GM18499 (cell line): ENCODE data around the gene EML2.

Experiments
- ATAC-seq: cut with Tn5 transposase; IDR thresholded peaks from one replicate; pipeline ENCODE4 v1.9.1; 2021; ENCODE audit warnings: moderate number of reproducible peaks; ENCODE audit not compliant: insufficient read depth, unreplicated experiment

EML2 gene

DNA sequence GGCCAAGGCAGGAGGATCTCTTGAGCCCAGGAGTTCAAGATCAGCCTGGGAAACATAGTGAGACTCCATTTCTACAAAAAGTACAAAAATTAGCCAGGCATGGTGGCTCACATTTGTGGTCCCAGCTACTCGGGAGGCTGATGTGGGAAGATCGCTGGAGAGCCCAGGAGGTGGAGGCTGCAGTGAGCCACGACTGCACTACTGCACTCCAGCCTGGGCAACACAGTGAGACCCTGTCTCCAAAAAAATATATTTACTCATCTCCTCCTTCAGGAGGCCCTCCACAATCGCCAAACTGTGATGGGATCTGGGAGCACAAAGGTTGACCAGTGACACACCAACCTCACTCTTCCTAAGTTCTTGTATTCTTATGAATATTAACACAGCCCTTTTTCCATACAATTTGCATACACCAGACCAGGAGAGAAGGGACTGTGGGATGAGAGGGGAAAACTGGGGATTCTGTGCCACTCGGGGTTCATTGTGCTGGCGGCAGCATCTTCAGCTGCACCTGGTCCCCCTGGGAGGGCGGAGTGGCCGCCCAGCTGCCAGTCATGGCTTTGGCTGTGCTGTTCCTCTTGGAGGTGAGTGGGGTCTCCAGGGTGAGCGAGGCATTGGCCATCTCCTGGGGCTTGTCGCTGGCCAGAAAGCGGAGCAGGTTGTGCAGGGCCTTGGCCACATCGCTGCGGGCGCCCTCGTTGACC lies 48.7 kb downstream of the EML2 start:
- ATAC-seq, result no peak

GRCh38 chr19:45589768-45590167 lies 49.4 kb downstream of the EML2 start:
- ATAC-seq, result no peak

DNA sequence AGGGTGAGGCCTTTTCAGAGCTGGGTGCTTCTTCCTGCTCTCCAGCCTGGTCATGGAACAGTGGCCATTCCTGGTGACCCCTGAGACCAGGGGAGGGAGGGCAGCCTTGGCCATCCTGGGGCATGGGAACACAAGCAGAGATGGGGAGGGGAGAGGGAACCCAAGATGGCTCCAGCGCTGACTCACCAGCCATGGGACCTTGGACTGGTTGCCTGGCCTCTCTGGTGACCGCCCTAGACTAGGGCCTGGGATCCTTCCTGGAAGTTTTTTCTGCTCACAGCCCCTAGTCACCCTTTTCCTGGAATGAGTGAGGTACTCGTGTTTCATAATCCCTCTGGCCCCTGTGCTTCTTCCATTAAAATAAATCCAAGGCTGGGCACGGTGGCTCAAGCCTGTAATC lies 51.3 kb downstream of the EML2 start:
- ATAC-seq, result no peak

GRCh38 chr19:45585158-45585577 lies 54.0 kb downstream of the EML2 start:
- ATAC-seq, result no peak

- peak; percentile 70 for ATAC-seq
Measured at GRCh38 chr19:45584332-45585157, 54.7 kb downstream of the EML2 start, which contains the start of gene OPA3. TSS of gene OPA3 (minus strand) at chr19:45584802. CDS start at chr19:45584764, 38 bp downstream.

DNA sequence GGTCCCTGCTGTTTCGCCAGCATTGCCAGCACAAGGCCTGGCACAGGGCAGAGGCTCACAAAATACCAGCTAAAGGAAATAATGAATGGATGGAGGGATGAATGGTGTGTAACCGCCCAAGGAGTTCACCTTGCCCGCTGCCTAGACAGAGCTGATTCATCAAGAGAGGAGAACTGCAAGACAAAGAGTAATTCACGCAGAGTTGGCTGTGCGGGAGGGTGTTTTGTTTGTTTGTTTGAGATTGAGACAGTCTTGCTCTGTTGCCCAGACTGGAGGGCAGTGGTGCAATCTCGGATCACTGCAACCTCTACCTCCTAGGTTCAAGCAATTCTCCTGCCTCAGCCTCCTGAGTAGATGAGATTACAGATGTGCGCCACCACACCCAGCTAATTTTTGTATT lies 57.6 kb downstream of the EML2 start:
- ATAC-seq, result no peak

- no peak for ATAC-seq
Measured at GRCh38 chr19:45578861-45579260, 60.3 kb downstream of the EML2 start.

DNA sequence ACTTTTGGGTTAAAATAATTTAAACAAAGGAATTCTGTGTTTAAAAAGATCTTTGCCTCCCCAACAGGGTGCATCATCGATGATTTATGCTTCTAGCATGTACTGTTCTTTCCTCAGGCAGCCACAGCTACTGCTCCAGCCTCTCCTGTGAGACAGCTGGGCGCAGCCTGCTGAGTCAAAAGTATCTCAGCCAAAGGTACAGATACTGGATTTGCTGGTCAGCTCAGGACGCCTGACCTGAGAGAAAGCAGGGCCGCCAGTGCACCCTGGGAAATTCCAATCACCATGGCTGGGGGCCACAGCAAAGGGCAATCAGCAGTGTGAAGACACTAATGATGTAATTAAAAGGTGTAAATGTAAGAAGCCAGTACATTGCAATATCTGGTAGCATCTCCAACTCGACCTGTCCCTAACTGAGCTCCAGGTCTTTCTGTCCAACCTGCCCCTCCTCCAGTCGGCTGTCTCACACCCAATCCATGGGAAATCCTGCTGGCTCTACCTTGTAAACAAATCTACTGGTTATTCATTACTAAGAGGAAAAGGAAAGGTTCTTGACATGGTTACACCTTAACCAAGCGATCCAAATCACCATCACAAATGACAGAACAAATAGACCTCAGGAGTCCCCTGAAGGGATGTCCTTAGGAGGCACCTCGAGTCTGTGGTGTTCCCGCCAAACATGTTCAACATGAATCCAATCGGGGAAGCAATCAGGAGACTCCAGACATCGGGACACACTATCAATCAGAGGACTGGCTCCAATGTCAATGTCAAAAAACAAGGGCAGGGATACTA lies 61.9 kb downstream of the EML2 start:
- ATAC-seq, result no peak

- ATAC-seq, result no peak
Measured at GRCh38 chr19:45576682-45577081, 62.5 kb downstream of the EML2 start.

- no peak for ATAC-seq
Measured at GRCh38 chr19:45575216-45575615, 64.0 kb downstream of the EML2 start.

DNA sequence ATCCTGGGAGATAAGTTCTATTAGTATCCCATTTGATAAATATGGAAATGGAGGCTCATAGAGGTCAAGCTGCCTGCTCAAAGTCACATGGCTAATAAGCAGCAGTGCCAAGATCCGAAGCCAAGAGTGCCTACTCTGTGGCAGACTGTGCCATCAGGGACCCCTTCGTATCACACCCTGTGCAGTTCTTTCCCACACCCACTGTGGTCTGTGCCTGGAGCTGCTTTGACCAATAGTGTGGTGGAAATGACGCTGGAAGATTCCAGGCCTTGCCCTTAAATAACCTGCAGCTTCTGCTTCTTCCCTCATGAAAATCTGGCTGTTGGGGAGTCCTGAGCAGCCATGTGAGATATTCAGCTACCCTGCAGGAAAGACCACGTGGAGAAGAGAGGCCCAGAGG lies 64.7 kb downstream of the EML2 start:
- ATAC-seq, result no peak

- no peak for ATAC-seq
Measured at GRCh38 chr19:45571457-45572220, 67.6 kb downstream of the EML2 start.

DNA sequence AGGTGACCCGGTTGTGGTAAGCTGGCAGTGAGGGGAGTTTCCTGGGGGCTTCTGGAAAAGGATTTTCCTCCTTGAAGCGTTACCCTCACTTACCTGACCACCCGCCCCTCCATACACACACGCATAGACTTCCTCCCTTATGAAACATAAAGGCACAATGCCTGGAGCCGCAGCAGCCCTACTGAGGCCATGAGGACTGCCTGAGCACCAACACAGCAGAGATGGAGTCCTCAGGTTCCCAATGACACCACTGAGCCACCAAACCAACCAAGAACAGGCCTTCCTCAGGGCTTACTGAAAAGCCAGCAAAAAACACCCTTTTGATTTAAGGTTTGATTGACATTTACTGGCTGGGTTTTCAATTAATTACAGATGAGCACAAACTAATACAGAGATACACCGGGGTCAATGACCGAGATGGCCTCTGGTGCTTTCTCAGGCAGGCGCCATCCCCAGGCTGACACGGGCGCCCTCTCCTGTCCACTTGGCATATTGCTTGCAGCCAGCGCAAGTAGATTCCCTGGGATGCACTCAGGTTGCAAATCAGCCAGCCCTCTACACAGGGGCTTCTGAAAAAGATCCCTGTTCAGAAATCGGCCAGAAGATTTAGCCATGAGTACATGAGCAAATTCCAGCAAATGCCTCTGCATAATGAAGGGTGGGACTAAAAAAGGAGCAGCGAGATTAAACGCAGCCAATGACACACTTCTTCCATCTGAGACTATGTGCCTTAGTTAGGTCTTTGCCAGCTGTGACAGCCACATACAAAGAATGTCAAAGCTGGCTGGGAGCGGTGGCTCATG lies 69.4 kb downstream of the EML2 start:
- ATAC-seq, result no peak

DNA sequence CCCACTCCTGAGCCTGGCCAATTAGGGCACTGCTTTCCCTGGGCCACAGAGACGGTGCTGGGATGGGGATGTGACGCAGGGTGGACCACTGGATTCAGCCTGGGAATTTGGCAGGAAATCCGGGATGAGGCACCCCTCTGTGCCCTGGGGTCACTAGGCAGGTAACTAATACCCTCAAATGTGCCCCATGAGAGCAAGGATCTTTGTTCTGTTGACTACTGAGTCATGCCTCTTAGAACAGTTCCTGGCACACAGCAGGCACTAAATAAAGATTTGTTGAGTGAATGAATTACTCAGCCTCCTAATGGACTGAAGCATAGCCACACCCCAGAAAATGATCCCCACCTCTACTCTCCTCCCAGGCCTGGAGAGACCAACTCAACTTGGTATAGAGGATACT lies 70.5 kb downstream of the EML2 start:
- ATAC-seq, result no peak

- no peak for ATAC-seq
Measured at GRCh38 chr19:45567609-45568008, 71.6 kb downstream of the EML2 start.

DNA sequence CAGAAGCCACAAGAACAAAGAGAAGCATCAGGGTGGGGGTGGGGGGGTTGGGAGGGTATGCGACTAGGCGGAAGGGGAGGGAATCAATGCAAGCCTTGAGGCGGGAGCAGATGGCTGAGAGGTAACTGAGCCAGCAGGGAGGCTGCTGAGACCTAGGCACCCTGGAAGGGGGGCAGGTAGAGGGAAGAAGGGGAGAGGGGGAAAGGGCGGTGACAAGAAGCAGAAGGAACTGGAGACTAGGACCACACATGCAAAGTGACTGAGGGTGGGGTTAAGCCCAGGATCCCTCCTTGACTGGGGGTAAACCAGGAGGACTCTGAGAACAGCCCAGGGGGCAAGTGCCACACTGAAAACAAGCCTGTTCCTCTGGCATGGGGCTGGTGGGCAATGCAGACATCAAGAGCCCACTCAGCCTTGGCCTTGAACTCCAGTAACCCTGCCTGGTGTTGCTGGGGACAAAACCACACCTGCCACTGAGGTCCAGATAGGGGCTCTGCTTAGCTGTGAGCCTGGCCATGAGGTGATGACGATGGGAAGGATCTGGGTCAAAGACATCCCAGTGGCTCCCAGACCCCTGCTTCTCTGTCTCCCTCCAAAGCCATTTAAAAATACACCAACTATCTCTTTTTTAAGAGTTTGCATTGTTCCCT lies 74.9 kb downstream of the EML2 start:
- no peak for ATAC-seq

DNA sequence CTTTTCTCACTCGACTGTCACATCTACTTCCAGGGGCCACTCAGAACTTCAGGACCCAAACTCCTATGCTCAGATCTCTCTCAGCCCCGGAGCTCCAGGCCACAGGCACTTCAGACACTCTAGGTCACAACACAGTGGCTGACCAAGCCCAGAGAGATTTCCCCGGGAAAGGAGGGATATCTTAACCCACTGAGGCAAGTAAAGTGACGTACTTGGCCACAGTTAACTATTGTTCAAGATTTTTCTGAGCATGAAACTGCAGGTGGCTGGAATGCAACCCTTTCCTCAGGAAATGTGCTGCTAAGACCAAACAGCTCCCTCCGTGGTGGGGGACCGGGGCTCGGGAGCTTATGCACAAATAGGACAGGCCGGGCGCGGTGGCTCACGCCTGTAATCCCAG lies 78.5 kb downstream of the EML2 start:
- ATAC-seq, result no peak

- ATAC-seq, result no peak
Measured at GRCh38 chr19:45560038-45560437, 79.2 kb downstream of the EML2 start.
